Keratinocyte (primary cell): ENCODE measurements around the gene ZNF701.
"Not testable (repeated sequence)": the region's sequence is repeated elsewhere in the genome, so short reads cannot be mapped to it uniquely, and the experiment has no call there.

Source experiments
- EZH2 ChIP-seq: IDR thresholded peaks from one replicate; pipeline ENCODE4 v1.6.1; 2012; ENCODE audit warnings: inconsistent platforms, mild to moderate bottlenecking, low read length, moderate library complexity
- TF ChIP-seq, protein P1 (sequence below), 3 experiments: IDR thresholded peaks in 1 of 3; conservative IDR thresholded peaks in 1 of 3; optimal IDR thresholded peaks in 1 of 3; 2 replicates in 2 of 3; 3 replicates in 1 of 3; pipeline versions ENCODE3 to v1.5.1; 2011; ENCODE audit warnings: low read length in 3 of 3, mild to moderate bottlenecking in 3 of 3, moderate library complexity in 2 of 3, control low read depth in 1 of 3, inconsistent platforms in 1 of 3; ENCODE audit not compliant: insufficient read depth in 2 of 3; ENCODE audit errors: extremely low read depth in 1 of 3

DNA sequence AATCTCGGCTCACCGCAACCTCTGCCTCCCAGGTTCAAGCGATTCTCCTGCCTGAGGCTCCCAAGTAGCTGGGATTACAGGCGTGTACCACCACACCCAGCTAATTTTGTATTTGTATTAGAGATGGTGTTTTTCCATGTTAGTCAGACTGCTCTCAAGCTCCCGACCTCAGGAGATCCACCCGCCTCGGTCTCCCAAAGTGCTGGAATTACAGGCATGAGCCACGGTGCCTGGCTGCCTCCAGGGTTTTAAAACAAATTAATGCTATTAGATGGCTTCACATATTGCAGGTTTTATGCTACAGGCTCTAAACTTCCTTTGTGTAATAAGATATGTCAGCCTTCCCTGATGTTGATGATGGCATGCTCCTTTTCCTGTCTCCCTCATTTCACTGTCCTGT lies 8.5 kb upstream of the ZNF701 start:
- TF ChIP-seq EZH2, result not testable (repeated sequence)
- TF ChIP-seq, protein P1, sequence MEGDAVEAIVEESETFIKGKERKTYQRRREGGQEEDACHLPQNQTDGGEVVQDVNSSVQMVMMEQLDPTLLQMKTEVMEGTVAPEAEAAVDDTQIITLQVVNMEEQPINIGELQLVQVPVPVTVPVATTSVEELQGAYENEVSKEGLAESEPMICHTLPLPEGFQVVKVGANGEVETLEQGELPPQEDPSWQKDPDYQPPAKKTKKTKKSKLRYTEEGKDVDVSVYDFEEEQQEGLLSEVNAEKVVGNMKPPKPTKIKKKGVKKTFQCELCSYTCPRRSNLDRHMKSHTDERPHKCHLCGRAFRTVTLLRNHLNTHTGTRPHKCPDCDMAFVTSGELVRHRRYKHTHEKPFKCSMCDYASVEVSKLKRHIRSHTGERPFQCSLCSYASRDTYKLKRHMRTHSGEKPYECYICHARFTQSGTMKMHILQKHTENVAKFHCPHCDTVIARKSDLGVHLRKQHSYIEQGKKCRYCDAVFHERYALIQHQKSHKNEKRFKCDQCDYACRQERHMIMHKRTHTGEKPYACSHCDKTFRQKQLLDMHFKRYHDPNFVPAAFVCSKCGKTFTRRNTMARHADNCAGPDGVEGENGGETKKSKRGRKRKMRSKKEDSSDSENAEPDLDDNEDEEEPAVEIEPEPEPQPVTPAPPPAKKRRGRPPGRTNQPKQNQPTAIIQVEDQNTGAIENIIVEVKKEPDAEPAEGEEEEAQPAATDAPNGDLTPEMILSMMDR (optimal IDR thresholded peaks at IDR 0.05 in 1 of 3, IDR thresholded peaks at IDR 0.05 in 1 of 3, conservative IDR thresholded peaks at IDR 0.05 in 1 of 3; ENCODE audit: extremely low read depth in 1 of 3, insufficient read depth in 2 of 3, low read length in 3 of 3), result not testable (repeated sequence)
